ENCODE results near the gene UTP14C. TPM values are rescaled to one million over a fixed set of nuclear protein-coding genes. Genes with fewer than 3 reads are reported as not detected.

The UTP14C gene
- total and polyA plus RNA-seq, 2 donors (not counting 3 experiments of a cell fraction or from before 2014, with no cell fraction given) = 4.1 to 10.9 TPM

DNA sequence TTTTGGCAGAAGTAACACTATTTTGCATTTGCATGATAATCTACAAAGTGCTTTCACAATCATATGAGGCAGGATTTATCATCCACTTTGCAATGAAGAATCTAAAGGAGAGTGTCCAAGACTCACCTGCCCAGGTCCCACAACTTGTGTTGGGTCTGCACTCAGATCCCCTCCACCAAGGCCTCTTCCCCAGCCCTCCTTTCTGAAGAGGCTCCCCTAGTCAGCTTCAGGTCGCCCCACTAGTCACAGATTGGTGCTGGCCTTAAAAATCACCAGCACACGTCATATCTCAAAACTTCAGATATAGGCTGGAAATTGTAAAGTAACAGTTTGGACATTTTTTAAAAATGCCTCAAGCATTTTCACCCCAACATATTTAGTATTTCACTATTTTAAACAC lies 30.8 kb upstream of the UTP14C start:
- no peak for TF ChIP-seq JUN (IDR thresholded peaks at IDR 0.05; ENCODE audit: borderline replicate concordance, insufficient read depth, insufficient read length, low read depth)
- ChIA-PET POLR2A (no interaction called here), CTCF (no interaction called here)
- Histone ChIP-seq H3K36me3 (ENCODE audit: control insufficient read depth in 2 of 2, extremely low read depth in 1 of 2, insufficient read depth in 2 of 2, low read length in 2 of 2) (no peaks in the 10 kb centered on the region), H3K4me2 (ENCODE audit: insufficient read depth, low read length) (no peak overlapping the region), H3K9ac (replicated peaks; ENCODE audit: extremely low read depth, insufficient read depth, low read length) (no peak overlapping the region), H2AFZ (ENCODE audit: low read depth, low read length) (no peak overlapping the region), H3K9me3 (replicated peaks; ENCODE audit: control insufficient read depth, insufficient read depth, low read length) (no peaks in the 10 kb centered on the region), H3K4me3 (replicated peaks in 1 of 3; ENCODE audit: insufficient read depth in 1 of 3, low read depth in 1 of 3, low read length in 3 of 3) (no peak overlapping the region), H3K27me3 (ENCODE audit: control insufficient read depth in 2 of 2, insufficient read depth in 2 of 2, low read length in 2 of 2) (peaks cover 13 to 15% of the 10 kb centered on the region in 2 experiments), H3K4me1 (ENCODE audit: control insufficient read depth, extremely low read depth, insufficient read depth, low read length) (no peaks in the 10 kb centered on the region), H3K9me1 (replicated peaks; ENCODE audit: control insufficient read depth, extremely low read depth, insufficient read depth, low read length) (no peaks in the 10 kb centered on the region), H3K27ac (ENCODE audit: insufficient read depth, low read depth, low read length) (no peak overlapping the region), H4K20me1 (replicated peaks; ENCODE audit: control insufficient read depth, extremely low read depth, insufficient read depth, low read length) (no peaks in the 10 kb centered on the region), H3K79me2 (ENCODE audit: control insufficient read depth, insufficient read depth, low read length) (no peaks in the 10 kb centered on the region)
- BruUV-seq (replicated peaks) = no TSS peak
- dilution Hi-C loops (cut with MboI; ENCODE audit: extremely low pct_ligation_motif_present, low sequenced_read_pairs) = no loop called here
- intact Hi-C loops (cut with micrococcal nuclease) = no loop called here
- FAIRE-seq = no peak
- no peak for DNase-seq (ENCODE audit: low read depth, low spot score)

DNA sequence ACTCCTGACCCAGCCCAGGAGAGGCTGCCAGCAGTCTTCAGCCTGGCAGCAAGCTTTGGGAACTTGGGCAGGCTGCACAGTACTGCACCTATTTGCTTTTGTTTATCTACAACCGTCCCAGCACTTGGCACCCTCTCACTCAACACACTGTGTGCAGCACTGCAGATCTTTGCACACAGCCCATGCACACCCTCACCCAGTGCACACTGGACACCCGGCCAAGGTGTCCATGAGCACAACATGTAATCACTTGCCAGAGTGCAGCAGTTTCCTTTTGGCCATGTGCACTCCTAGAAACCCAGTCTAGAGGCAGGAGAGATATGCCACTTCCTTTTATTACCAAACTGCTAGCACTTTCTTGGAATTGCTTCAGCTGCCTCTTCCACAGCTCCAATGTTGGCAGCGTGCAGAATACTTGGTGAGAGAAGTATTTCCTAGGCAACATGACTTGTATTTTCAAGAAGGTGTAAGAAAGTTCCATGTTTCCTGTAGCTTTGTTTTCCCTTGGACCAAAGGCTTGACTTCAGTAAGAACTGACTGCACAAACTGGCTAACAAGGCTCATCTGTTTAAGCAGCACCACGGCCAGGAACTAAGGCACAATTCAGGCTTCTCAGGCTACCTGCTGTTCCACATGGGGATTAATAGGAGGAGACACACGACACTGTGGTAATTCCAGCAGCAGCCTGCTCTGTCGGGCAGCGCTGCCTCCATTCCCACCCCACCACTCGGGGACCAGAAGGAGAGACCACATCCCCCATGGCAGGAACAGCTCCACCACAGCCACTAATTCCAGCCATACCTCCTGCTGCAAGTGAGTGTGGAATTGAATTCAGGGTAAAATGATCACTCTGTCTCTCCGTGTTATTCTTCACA lies 28.6 kb upstream of the UTP14C start:
- FAIRE-seq = no peak
- Histone ChIP-seq H3K9me1 (replicated peaks; ENCODE audit: control insufficient read depth, extremely low read depth, insufficient read depth, low read length) (no peaks in the 10 kb centered on the region), H3K4me2 (ENCODE audit: insufficient read depth, low read length) (no peak overlapping the region), H3K4me1 (ENCODE audit: control insufficient read depth, extremely low read depth, insufficient read depth, low read length) (no peaks in the 10 kb centered on the region), H3K9me3 (replicated peaks; ENCODE audit: control insufficient read depth, insufficient read depth, low read length) (no peaks in the 10 kb centered on the region), H3K27me3 (ENCODE audit: control insufficient read depth in 2 of 2, insufficient read depth in 2 of 2, low read length in 2 of 2) (peaks cover 17 to 19% of the 10 kb centered on the region in 2 experiments), H2AFZ (ENCODE audit: low read depth, low read length) (no peak overlapping the region), H3K4me3 (replicated peaks in 1 of 3; ENCODE audit: insufficient read depth in 1 of 3, low read depth in 1 of 3, low read length in 3 of 3) (no peak overlapping the region), H3K79me2 (ENCODE audit: control insufficient read depth, insufficient read depth, low read length) (no peaks in the 10 kb centered on the region), H3K36me3 (ENCODE audit: control insufficient read depth in 2 of 2, extremely low read depth in 1 of 2, insufficient read depth in 2 of 2, low read length in 2 of 2) (no peaks in the 10 kb centered on the region), H4K20me1 (replicated peaks; ENCODE audit: control insufficient read depth, extremely low read depth, insufficient read depth, low read length) (no peaks in the 10 kb centered on the region), H3K9ac (replicated peaks; ENCODE audit: extremely low read depth, insufficient read depth, low read length) (no peak overlapping the region), H3K27ac (ENCODE audit: insufficient read depth, low read depth, low read length) (no peak overlapping the region)
- ChIA-PET POLR2A (no interaction called here), CTCF (no interaction called here)
- dilution Hi-C loops (cut with MboI; ENCODE audit: extremely low pct_ligation_motif_present, low sequenced_read_pairs) = no loop called here
- intact Hi-C loops (cut with micrococcal nuclease) = no loop called here
- TF ChIP-seq, protein P1, sequence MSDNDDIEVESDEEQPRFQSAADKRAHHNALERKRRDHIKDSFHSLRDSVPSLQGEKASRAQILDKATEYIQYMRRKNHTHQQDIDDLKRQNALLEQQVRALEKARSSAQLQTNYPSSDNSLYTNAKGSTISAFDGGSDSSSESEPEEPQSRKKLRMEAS (IDR thresholded peaks at IDR 0.05; ENCODE audit: insufficient read depth, insufficient read length) = no peak
- no peak for TF ChIP-seq GATA2 (IDR thresholded peaks at IDR 0.05; ENCODE audit: insufficient read depth, insufficient read length, low read depth, low read length)
- no peak for TF ChIP-seq MYC (IDR thresholded peaks at IDR 0.05; ENCODE audit: low read depth, low read length)
- TF ChIP-seq, protein P2, sequence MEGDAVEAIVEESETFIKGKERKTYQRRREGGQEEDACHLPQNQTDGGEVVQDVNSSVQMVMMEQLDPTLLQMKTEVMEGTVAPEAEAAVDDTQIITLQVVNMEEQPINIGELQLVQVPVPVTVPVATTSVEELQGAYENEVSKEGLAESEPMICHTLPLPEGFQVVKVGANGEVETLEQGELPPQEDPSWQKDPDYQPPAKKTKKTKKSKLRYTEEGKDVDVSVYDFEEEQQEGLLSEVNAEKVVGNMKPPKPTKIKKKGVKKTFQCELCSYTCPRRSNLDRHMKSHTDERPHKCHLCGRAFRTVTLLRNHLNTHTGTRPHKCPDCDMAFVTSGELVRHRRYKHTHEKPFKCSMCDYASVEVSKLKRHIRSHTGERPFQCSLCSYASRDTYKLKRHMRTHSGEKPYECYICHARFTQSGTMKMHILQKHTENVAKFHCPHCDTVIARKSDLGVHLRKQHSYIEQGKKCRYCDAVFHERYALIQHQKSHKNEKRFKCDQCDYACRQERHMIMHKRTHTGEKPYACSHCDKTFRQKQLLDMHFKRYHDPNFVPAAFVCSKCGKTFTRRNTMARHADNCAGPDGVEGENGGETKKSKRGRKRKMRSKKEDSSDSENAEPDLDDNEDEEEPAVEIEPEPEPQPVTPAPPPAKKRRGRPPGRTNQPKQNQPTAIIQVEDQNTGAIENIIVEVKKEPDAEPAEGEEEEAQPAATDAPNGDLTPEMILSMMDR (IDR thresholded peaks at IDR 0.05; ENCODE audit: extremely low read depth in 1 of 2, insufficient read depth in 1 of 2, low read depth in 1 of 2, low read length in 2 of 2) = no peak
- no peak for TF ChIP-seq POLR2AphosphoS5 (IDR thresholded peaks at IDR 0.05; ENCODE audit: insufficient read depth, low read depth, low read length)
- TF ChIP-seq EZH2 (IDR thresholded peaks at IDR 0.05; ENCODE audit: borderline replicate concordance, low read depth, low read length, severe bottlenecking) = no peak
- TF ChIP-seq FOS (IDR thresholded peaks at IDR 0.05; ENCODE audit: borderline replicate concordance, insufficient read depth, low read length) = no peak
- TF ChIP-seq POLR2A (IDR thresholded peaks at IDR 0.05; ENCODE audit: low read depth, low read length) = no peak
- no peak for TF ChIP-seq JUN (IDR thresholded peaks at IDR 0.05; ENCODE audit: borderline replicate concordance, insufficient read depth, insufficient read length, low read depth)
- no TSS peak for BruUV-seq (replicated peaks)
- peak; percentile 30 for DNase-seq (ENCODE audit: low read depth, low spot score)

Measured in endothelial cell of umbilical vein (primary cell).